HT-29 (cell line): ENCODE results near the gene DBET. TPM values are rescaled to one million over a fixed set of nuclear protein-coding genes. Genes with fewer than 3 reads are reported as not detected.
"Not testable (repeated sequence)": the region's sequence is repeated elsewhere in the genome, so short reads cannot be mapped to it uniquely, and the experiment has no call there.

Source experiments
- DNase-seq: peaks from one replicate; pipeline ENCODE4 v3.0.0-alpha.2; 2015; ENCODE audit warnings: low spot score
- total RNA-seq: library from RNA; depleted of rRNA; stranded (reverse); fragments of >200 nt; shearing (Covaris generic); gene quantifications from 2 replicates; pipeline ENCODE4 v1.2.3, GENCODE V29; 2014; rRNA removed

The DBET gene
- not detected in 2 replicates for total RNA-seq

- DNase-seq: not testable (repeated sequence)
Observed at GRCh38 chr4:190064342-190064741, at the start of gene DBET. TSS of gene DBET (plus strand) at chr4:190064502.

GRCh38 chr4:190014771-190015537, 49.3 kb upstream of the DBET start:
- DNase-seq: no peak

GRCh38 chr4:190015538-190016368, 48.5 kb upstream of the DBET start:
- no peak for DNase-seq

GRCh38 chr4:190016369-190017289, 47.7 kb upstream of the DBET start:
- no peak for DNase-seq

- DNase-seq: no peak
Observed at GRCh38 chr4:190017357-190018200, 46.7 kb upstream of the DBET start.

GRCh38 chr4:190018201-190018920, 45.9 kb upstream of the DBET start:
- DNase-seq: no peak

GRCh38 chr4:190019023-190019858, 45.1 kb upstream of the DBET start:
- no peak for DNase-seq

GRCh38 chr4:190019859-190020463, 44.3 kb upstream of the DBET start:
- DNase-seq: not testable (repeated sequence)

- DNase-seq: no peak
Observed at GRCh38 chr4:190020790-190021717, 43.2 kb upstream of the DBET start.

GRCh38 chr4:190021973-190022372, 42.3 kb upstream of the DBET start:
- DNase-seq: not testable (repeated sequence)

GRCh38 chr4:190022614-190023281, 41.6 kb upstream of the DBET start:
- DNase-seq: not testable (repeated sequence)

- DNase-seq: not testable (repeated sequence)
Observed at GRCh38 chr4:190027156-190027555, 37.1 kb upstream of the DBET start, which contains the start of gene FRG2. TSS of gene FRG2 (minus strand) at chr4:190027256. CDS start at chr4:190027204, 52 bp downstream.

- not testable (repeated sequence) for DNase-seq
Observed at GRCh38 chr4:190031264-190031663, 33.0 kb upstream of the DBET start.

- DNase-seq: not testable (repeated sequence)
Observed at GRCh38 chr4:190037704-190038388, 26.5 kb upstream of the DBET start.

GRCh38 chr4:190040873-190041272, 23.4 kb upstream of the DBET start:
- not testable (repeated sequence) for DNase-seq

- DNase-seq: not testable (repeated sequence)
Observed at GRCh38 chr4:190047627-190048026, 16.7 kb upstream of the DBET start.
